ENCODE data around the gene LHFPL2. TPM values are rescaled to one million over a fixed set of nuclear protein-coding genes. Genes with fewer than 3 reads are reported as not detected.

The LHFPL2 gene
- total RNA-seq, 1 donor from 2014 or later = 40.6 TPM

DNA sequence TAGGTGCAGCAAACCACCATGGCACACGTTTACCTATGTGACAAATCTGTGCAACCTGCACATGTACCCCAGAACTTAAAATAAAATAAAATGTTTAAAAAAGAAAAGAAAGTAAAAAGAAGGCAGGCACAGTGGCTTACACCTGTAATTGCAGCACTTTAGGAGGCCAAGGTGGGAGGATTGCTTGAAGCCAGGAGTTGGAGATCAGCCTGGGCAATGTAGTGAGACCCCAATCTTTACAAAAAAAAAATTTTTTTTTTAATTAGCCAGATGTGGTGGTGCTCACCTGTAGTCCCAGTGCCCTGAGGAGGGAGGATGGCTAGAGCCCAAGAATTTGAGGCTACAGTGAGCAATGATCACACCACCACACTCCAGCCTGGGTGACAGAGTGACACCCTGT lies 12.5 kb upstream of the LHFPL2 start:
- intact Hi-C loops (cut with DNase I) = no loop called here
- TF ChIP-seq, protein P1, sequence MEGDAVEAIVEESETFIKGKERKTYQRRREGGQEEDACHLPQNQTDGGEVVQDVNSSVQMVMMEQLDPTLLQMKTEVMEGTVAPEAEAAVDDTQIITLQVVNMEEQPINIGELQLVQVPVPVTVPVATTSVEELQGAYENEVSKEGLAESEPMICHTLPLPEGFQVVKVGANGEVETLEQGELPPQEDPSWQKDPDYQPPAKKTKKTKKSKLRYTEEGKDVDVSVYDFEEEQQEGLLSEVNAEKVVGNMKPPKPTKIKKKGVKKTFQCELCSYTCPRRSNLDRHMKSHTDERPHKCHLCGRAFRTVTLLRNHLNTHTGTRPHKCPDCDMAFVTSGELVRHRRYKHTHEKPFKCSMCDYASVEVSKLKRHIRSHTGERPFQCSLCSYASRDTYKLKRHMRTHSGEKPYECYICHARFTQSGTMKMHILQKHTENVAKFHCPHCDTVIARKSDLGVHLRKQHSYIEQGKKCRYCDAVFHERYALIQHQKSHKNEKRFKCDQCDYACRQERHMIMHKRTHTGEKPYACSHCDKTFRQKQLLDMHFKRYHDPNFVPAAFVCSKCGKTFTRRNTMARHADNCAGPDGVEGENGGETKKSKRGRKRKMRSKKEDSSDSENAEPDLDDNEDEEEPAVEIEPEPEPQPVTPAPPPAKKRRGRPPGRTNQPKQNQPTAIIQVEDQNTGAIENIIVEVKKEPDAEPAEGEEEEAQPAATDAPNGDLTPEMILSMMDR (IDR thresholded peaks at IDR 0.05) = no peak
- H3K27ac ChIP-seq = no peak overlapping the region

DNA sequence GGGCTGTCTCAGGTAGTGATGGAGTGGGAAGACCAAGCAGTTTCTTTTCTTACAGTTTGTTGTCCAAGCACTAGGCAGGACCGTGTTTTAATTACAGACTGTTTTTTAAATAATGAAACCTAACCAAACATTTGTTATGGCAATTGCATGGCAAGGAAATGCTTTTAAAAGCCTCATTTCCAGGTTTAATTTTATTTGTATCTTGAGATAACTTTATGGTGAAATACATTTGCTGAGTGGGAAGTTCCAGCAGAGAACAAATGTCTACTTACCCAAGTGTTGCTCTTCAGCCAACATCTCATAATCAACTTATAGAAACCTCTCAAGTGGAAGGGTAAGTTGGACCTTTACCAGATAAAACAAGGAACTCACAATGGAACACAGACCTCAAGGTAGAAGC lies 11.8 kb upstream of the LHFPL2 start:
- Histone ChIP-seq H3K4me1 (peaks cover 5% of the 10 kb centered on the region), H3K36me3 (no peaks in the 10 kb centered on the region), H3K27ac (no peak overlapping the region), H3K9me3 (no peaks in the 10 kb centered on the region), H3K27me3 (ENCODE audit: low read depth) (no peaks in the 10 kb centered on the region), H3K4me3 (no peak overlapping the region)
- DNase-seq = no peak
- intact Hi-C loops (cut with DNase I) = no loop called here
- no peak for ATAC-seq
- TF ChIP-seq, protein P1 (IDR thresholded peaks at IDR 0.05) = no peak

More for the DNA sequence above, 12.5 kb upstream of the LHFPL2 start:
- ATAC-seq (no peak), DNase-seq (no peak)
- H3K36me3 ChIP-seq = no peaks in the 10 kb centered on the region
- no peaks in the 10 kb centered on the region for H3K27me3 ChIP-seq (ENCODE audit: low read depth)
- H3K9me3 ChIP-seq = no peaks in the 10 kb centered on the region
- no peak overlapping the region for H3K4me3 ChIP-seq
- H3K4me1 ChIP-seq = peaks cover 5% of the 10 kb centered on the region

DNA sequence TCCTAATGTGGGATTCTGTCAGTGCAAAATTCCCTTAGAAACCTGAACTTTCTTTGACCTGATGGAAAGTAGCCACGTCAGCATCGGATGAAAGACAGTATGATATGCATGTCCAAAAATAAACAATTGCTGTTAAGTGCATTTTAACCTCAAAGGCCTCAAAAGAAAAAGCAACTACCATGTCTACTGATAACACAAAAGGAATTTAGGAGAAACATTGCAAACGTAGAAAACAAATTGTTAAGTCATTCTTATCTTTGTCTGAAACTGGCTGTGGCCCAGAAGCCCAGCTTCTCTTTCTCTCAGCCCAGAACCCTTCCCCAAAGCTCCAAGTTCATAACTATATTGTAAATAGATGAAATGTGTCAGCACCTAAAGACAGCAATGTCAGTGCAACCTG lies 11.1 kb upstream of the LHFPL2 start:
- no peaks in the 10 kb centered on the region for H3K27me3 ChIP-seq (ENCODE audit: low read depth)
- H3K27ac ChIP-seq = no peak overlapping the region
- no peaks in the 10 kb centered on the region for H3K36me3 ChIP-seq
- intact Hi-C loops (cut with DNase I) = no loop called here
- TF ChIP-seq, protein P1 (IDR thresholded peaks at IDR 0.05) = no peak
- no peak overlapping the region for H3K4me3 ChIP-seq
- H3K4me1 ChIP-seq = peaks cover 5% of the 10 kb centered on the region
- DNase-seq = no peak
- ATAC-seq = no peak
- H3K9me3 ChIP-seq = no peaks in the 10 kb centered on the region

DNA sequence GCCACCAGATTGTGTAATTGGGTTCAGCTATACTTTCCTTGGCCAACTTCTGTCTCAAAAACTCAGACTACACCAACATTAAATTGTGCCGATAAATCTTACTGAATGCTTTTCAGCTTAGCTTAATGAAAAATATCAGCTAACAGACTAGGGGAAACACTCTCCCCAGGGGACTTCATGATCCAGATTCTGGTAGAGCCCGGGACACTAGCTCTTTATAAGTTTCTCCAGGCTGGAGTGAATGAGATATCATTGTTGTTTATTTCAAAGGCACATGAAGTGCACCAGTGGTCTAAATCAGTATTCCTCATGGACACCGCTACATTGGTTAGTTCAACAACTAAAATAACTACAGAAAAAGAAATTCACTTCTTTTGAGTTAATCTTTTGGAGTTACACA lies 10.5 kb upstream of the LHFPL2 start:
- Histone ChIP-seq H3K9me3 (no peaks in the 10 kb centered on the region), H3K27ac (no peak overlapping the region), H3K27me3 (ENCODE audit: low read depth) (no peaks in the 10 kb centered on the region), H3K36me3 (no peaks in the 10 kb centered on the region), H3K4me1 (peaks cover 5% of the 10 kb centered on the region), H3K4me3 (no peak overlapping the region)
- TF ChIP-seq, protein P1 (IDR thresholded peaks at IDR 0.05) = no peak
- intact Hi-C loops (cut with DNase I) = no loop called here
- no peak for ATAC-seq
- no peak for DNase-seq

DNA sequence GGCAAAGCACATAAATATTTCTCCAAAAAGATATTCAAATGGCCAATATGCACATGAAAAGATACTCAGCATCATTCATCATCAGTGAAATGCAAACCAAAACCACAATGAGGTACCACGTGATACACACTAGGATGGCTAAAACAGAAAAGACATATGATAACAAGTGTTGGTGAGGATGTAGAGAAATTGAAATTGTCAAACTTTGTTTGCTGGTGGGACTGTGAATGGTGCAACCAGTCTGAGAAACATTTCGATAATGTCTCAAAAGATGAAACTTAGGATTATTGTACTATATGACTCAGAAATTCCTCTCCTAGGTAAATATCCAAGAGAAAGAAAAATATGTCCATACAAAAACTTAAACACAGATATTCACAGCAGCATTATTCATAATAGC lies 8.6 kb upstream of the LHFPL2 start:
- no peaks in the 10 kb centered on the region for H3K9me3 ChIP-seq

More for the DNA sequence above, 8.6 kb upstream of the LHFPL2 start:
- peaks cover 5% of the 10 kb centered on the region for H3K4me1 ChIP-seq
- TF ChIP-seq, protein P1 (IDR thresholded peaks at IDR 0.05) = no peak
- no peaks in the 10 kb centered on the region for H3K27me3 ChIP-seq (ENCODE audit: low read depth)
- H3K27ac ChIP-seq = no peak overlapping the region
- no peak overlapping the region for H3K4me3 ChIP-seq
- intact Hi-C loops (cut with DNase I) = no loop called here
- ATAC-seq (no peak), DNase-seq (no peak)
- no peaks in the 10 kb centered on the region for H3K36me3 ChIP-seq
